ENCODE data around the gene RCAN1. TPM values are rescaled to one million over a fixed set of nuclear protein-coding genes. Genes with fewer than 3 reads are reported as not detected.

The RCAN1 gene
- total RNA-seq, 2 donors from 2014 or later = 20.8 to 29.0 TPM

GRCh38 chr21:34603002-34603709 lies 11.8 kb downstream of the RCAN1 start:
- intact Hi-C loops (cut with DNase I) = no loop called here

GRCh38 chr21:34602061-34602460 lies 12.9 kb downstream of the RCAN1 start:
- no peak overlapping the region for H3K4me3 ChIP-seq
- ATAC-seq (no peak), DNase-seq (no peak)
- intact Hi-C loops (cut with DNase I) = no loop called here
- no peaks in the 10 kb centered on the region for H3K36me3 ChIP-seq (replicated peaks in 1 of 2; ENCODE audit: insufficient read depth in 1 of 2, low read depth in 2 of 2)
- WGBS, 2 donors = 58 to 63% methylated on average over 4 of the region's 4 CpGs
- no peaks in the 10 kb centered on the region for H3K9me3 ChIP-seq
- H3K27ac ChIP-seq = no peak overlapping the region
- peaks cover 9% of the 10 kb centered on the region for H3K4me1 ChIP-seq
- TF ChIP-seq CTCF (IDR thresholded peaks at IDR 0.05) = no peak
- no peak for TF ChIP-seq POLR2A (IDR thresholded peaks at IDR 0.05)
- H3K27me3 ChIP-seq = no peaks in the 10 kb centered on the region

More at GRCh38 chr21:34603002-34603709, 11.8 kb downstream of the RCAN1 start:
- ATAC-seq (peak; percentile 96), DNase-seq (peak; percentile 87 to 93 (median 88))
- 30 to 31% methylated on average over 19 of the region's 19 CpGs for WGBS, 2 donors
- Histone ChIP-seq H3K4me3 (no peak overlapping the region), H3K27ac (no peak overlapping the region), H3K27me3 (no peaks in the 10 kb centered on the region), H3K4me1 (peaks cover 6% of the 10 kb centered on the region), H3K36me3 (replicated peaks in 1 of 2; ENCODE audit: insufficient read depth in 1 of 2, low read depth in 2 of 2) (no peaks in the 10 kb centered on the region), H3K9me3 (no peaks in the 10 kb centered on the region)
- peak; percentile 65 to 90 (median 78) for TF ChIP-seq CTCF (IDR thresholded peaks at IDR 0.05)
- no peak for TF ChIP-seq POLR2A (IDR thresholded peaks at IDR 0.05)

GRCh38 chr21:34599534-34600101 lies 15.3 kb downstream of the RCAN1 start:
- intact Hi-C loops (cut with DNase I) = no loop called here
- TF ChIP-seq POLR2A (IDR thresholded peaks at IDR 0.05) = no peak
- no peak for TF ChIP-seq CTCF (IDR thresholded peaks at IDR 0.05)
- 86 to 87% methylated on average over 7 of the region's 7 CpGs for WGBS, 2 donors

GRCh38 chr21:34598931-34599400 lies 15.9 kb downstream of the RCAN1 start:
- no peak for TF ChIP-seq POLR2A (IDR thresholded peaks at IDR 0.05)
- TF ChIP-seq CTCF (IDR thresholded peaks at IDR 0.05) = no peak
- intact Hi-C loops (cut with DNase I) = no loop called here
- DNase-seq (no peak), ATAC-seq (no peak)
- H3K4me3 ChIP-seq = no peak overlapping the region
- H3K27me3 ChIP-seq = no peaks in the 10 kb centered on the region
- no peaks in the 10 kb centered on the region for H3K36me3 ChIP-seq (replicated peaks in 1 of 2; ENCODE audit: insufficient read depth in 1 of 2, low read depth in 2 of 2)
- H3K27ac ChIP-seq = no peak overlapping the region
- 51 to 53% methylated on average over 4 of the region's 4 CpGs for WGBS, 2 donors
- peaks cover 40% of the 10 kb centered on the region for H3K4me1 ChIP-seq
- H3K9me3 ChIP-seq = no peaks in the 10 kb centered on the region

More at GRCh38 chr21:34599534-34600101, 15.3 kb downstream of the RCAN1 start:
- no peaks in the 10 kb centered on the region for H3K9me3 ChIP-seq
- DNase-seq (no peak), ATAC-seq (no peak)
- H3K36me3 ChIP-seq (replicated peaks in 1 of 2; ENCODE audit: insufficient read depth in 1 of 2, low read depth in 2 of 2) = no peaks in the 10 kb centered on the region
- no peak overlapping the region for H3K27ac ChIP-seq
- H3K4me1 ChIP-seq = peaks cover 33% of the 10 kb centered on the region
- H3K27me3 ChIP-seq = no peaks in the 10 kb centered on the region
- no peak overlapping the region for H3K4me3 ChIP-seq

All from body of pancreas (tissue), 4 donors.